Measurements from ENCODE around the gene ADAMTS18.

ADAMTS18 gene

DNA sequence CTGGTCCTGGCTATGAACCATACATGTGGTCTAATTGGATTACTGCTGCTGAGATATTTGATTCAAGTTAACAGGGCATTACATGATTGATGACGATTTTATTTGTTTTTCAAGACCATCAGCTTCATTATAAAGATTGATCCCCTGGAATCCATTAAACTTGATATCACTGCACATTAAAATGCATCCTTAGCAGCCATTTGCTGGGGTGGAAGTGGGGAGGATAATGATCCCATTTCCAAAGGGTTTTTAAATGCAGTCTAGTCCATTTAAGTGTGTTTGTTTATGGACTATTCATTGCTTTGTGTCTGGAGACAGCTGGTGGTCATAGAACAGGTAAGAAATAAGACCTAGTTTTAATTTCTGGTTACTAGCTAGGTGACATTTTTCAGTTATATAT, 40.9 kb downstream of the ADAMTS18 start:
- no peak for DNase-seq (ENCODE audit: low read depth)

DNA sequence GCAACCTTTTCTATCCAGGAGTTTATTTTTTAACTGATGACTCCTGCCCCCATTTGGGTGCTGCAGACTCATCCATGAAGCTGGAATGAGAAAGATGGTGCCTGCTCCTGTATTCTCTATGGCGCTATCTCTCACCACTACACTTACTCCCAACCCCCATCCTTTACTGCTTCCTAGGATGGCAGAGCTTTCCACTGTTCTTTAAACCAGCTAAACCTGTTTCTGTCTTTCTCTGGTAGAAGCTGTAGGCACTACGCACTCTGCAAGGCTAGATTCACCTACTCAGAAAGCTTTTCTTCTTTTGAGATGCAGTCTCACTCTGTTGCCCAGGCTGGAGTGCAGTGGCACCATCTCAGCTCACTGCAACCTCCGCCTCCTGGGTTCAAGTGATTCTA, 47.0 kb downstream of the ADAMTS18 start:
- DNase-seq (ENCODE audit: low read depth) = no peak

DNA sequence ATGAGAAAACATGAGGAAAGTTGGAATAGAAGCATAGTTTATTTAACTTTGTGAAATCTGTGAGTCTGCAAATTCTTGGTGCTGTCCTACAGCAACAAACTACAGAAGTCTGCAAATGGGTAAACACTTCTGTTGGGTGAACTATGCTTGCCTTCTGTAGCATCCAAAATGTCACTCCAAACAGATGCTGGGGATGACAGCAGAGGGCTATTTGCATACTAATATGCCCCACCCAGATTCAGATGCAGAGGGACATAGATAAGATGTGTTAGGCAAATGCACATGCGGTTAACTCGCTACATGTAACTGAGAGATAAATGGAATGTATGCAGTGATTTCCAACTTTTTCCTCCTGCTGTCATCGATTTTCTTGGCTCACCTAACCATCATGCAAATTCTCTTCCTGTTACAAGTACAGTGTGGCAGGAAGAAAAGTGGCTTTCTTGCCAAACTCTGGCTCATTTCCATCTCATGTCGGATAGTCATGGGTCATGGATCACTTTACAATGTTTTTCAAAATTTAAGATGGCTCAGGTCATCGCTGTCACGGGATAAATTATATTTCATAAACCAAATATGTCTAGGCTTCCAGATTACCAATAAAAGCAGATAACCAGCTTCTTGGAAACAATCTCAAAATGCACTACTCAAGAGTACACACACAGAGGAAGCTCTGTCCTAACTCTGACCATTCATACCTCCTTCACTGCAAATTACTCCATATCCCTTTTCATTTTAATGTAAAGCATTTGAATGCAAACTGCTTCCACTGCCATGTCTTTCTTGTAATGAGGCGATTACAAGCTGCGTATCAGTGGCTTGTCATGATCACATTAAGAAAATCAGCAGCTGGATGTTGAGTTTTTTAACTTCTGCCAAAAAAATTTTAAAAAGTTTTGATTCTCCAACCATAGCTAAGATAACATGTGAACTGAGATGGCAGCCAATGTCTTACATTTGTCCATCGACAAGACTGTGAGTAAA, 47.7 kb downstream of the ADAMTS18 start:
- DNase-seq (ENCODE audit: low read depth) = no peak

GRCh38 chr16:77385481-77385880, 49.4 kb downstream of the ADAMTS18 start:
- no peak for DNase-seq (ENCODE audit: low read depth)

DNA sequence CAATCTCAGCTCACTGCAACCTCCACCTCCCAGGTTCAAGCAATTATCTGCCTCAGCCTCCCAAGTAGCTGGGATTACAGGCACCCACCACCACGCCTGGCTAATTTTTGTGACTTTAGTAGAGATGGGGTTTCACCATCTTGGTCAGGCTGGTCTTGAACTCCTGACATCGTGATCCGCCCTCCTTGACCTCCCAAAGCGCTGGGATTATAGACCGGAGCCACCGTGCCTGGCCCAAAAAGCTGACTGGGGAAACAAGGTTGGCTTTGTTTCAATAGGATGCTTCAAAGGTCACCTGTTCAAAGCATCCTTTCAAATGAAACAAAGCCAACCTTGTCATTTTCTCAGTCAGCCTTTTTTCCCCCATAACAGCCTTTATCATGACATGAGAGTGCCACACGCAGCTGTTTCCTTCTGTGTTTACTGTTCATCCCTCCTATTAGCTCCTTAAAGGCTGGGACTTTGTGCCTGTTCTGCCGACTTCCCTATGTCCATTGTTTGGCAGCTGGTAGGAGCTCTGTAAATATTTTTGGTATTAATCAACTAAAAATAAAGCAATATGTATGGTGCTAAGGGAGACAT, 51.1 kb downstream of the ADAMTS18 start:
- DNase-seq (ENCODE audit: low read depth) = no peak

DNA sequence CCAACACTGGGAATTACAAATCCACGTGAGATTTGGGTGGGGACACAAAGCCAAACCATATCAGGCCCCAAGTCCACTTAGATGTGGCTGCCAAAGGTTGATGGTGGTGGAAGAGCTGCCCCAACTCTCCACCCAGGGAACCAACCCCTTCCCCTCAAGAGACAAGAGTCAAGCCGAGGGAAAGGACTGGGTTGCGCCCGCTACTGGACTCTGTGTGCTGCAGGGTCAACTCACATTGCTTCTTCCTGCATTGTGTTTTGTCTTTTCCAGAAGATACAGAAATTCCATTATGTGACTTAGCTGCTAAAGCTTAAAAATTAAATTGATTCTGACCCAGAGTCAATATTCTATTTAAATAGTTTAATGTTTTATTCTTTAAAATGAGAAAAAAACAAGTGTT, 58.5 kb downstream of the ADAMTS18 start:
- DNase-seq (ENCODE audit: low read depth) = no peak

DNA sequence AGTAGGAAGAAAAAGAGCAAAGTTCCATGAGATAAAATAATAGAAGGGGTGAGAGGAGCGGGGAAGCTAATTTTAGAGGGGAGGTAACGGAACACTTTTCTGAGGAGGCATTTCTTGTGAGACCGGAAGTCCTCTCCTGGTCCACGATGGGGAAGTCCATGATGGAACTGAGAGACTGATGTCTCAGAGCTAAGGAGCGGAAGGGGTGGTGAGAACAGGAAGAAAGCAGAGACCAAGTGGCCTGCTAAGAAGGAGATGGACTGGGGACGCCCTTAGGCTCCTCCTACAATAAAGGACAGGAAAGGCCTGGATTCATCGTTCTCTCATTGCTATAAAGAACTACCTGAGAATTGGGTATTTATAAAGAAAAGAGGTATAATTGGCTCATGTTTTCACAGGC, 59.4 kb downstream of the ADAMTS18 start:
- no peak for DNase-seq (ENCODE audit: low read depth)

DNA sequence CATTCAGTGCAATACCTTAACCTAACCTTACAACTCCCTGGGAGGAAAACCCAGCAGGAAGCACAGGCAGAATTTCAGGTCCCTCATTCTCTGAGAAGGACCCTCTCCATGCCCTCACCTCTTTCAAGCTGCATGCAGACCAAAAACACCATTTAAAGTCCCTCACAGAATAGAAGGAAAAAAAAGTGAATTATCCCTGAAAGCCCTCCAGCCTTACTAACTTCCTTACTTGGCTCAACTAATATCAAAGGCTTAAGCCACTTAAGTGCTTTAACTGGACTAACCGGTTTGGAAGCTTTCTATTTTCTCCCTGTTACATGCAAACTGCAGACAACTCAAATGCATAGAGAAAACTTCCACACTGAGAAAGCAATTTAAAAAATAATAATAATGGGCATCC, 60.5 kb downstream of the ADAMTS18 start:
- no peak for DNase-seq (ENCODE audit: low read depth)

- DNase-seq (ENCODE audit: low read depth) = no peak
Measured at GRCh38 chr16:77373726-77374125, 61.1 kb downstream of the ADAMTS18 start.

GRCh38 chr16:77364770-77365169, 70.1 kb downstream of the ADAMTS18 start:
- no peak for DNase-seq (ENCODE audit: low read depth)

DNA sequence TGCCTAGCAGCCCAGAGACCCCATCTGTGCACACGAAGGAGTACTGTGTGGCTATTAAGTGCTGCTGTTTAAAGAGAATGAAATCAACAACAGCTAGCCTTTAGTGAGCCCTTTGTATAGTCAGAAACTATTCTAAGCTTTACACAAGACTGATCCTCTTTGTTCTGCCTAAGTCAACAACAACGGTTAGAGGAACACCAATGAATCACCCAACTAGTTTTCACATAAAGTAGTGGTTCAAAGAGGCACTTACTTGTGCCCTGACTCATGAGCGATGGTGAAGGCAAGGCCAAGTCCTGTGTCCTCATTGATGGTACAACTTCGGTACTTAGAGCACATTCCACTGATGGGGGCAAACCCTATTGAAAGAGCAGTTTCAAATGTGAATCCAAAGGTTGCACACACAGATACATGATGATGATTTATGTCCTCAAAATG, 75.8 kb downstream of the ADAMTS18 start:
- no peak for DNase-seq (ENCODE audit: low read depth)

GRCh38 chr16:77353587-77354263, 81.1 kb downstream of the ADAMTS18 start:
- no peak for DNase-seq (ENCODE audit: low read depth)

- no peak for DNase-seq (ENCODE audit: low read depth)
Measured at GRCh38 chr16:77344341-77344740, 90.5 kb downstream of the ADAMTS18 start.

GRCh38 chr16:77336637-77337036, 98.2 kb downstream of the ADAMTS18 start:
- no peak for DNase-seq (ENCODE audit: low read depth)

DNA sequence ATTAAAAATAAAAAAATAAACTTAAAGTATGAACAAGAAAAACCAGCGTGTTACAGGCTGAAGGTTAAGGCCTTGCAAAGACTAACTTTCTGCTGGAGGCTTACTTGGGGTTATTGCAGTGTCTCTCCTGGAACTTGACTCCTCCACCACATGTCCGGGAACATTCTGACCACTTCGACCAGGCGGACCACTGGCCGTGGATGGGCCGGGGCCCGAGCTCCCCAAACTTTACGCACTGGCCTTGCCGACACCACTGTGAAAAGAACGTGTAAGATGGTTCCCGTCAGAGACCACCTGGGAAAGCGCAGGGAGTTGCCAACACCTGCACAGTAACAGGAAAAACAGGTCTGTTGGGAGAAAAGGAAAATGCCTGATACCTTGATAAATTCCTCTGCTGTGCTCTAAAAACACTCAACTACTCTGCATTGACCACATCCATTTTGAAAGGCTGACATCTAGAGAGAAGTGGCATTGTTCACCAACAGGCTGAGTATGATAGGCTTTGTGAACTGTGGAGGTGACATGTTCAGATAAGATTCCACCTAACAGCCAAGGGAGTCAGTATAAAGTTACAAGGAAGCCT, 99.1 kb downstream of the ADAMTS18 start:
- no peak for DNase-seq (ENCODE audit: low read depth)

DNA sequence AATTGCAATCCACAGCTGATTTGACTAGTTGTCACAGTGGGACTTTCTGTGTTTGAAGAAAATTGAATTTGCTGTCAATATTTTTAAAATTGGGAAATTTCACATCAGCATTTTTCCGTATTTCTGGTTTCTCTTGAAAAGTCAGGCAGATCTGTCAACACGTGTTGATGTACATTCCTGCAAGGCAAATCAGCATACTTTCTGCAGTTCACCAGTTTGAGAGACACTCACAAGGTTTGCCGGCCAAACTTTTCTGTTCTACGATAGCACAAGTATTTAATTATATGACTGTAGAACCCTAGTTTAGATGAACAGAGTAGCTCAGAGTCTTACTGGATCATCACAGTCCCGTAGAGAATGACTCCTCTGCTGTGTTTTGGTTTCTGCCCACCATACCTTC, 102.0 kb downstream of the ADAMTS18 start:
- no peak for DNase-seq (ENCODE audit: low read depth)

DNA sequence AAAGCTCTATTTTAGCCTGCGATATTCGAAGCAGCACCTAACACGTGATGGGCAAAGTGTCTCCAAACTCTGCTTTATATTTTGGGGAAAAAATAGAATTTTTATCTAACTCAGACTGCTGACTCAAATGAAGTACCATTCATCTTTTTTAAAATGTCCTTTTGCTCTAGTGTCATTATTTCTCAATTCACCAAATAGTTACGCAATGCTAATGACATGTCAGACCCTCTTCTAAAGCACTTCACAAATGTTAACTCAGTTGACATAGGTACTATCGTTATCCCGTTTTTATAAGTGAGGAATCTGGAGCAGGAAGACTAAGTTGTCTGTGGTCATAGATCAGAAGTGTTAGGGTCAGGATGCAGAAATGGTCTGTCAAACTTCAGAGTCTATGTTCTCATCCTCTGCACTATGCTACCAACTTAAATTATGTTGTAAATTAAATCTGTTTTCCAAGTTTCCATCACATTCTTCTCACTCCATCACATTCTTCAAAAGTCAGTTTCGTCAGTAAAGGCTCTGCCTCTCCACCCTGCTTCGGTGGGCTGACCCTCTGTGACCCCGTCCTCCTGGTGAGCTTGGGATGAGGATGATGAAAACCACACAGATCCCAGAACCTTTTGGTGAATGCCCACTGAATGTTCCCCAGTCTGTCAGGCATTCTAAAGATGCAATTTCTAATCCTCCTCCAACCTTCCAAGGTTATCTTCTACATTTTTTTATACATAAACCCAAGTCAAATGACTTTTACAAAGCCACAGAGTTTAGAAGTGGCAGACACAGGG, 102.8 kb downstream of the ADAMTS18 start:
- no peak for DNase-seq (ENCODE audit: low read depth)

GRCh38 chr16:77331043-77331442, 103.8 kb downstream of the ADAMTS18 start:
- DNase-seq (ENCODE audit: low read depth) = no peak

DNA sequence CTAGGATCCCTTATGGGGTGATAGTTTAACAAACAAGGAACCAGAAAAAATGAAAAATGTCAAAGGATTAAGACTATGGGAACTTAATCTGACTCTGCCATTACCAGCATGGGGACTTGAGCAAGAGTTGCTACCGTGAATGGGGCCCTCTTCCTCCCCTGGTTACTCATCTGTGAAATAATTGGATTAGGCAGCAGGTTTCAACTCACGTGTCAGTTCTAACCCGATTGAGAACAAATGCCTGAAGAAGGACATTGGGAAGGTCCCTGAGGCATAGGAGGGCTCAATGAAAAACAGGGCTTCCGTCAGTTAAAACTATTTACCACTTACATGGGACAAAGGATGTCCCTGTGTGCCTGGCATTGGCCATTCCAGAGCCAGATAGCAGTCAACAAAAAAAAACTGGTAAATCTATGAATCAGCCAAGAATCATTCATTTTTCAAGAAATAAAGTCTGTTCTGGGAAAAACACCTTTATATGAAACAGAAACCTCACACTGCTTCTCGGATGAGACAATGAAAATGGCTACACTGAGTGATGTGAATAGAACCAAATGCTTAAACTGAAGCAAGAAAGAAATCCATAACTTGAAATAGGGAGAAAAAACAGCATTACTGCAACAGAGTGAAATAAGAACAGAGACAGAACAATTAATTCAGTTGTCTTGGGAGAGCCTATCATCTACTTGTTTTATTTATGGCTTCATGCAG, 104.3 kb downstream of the ADAMTS18 start:
- DNase-seq (ENCODE audit: low read depth) = no peak

DNA sequence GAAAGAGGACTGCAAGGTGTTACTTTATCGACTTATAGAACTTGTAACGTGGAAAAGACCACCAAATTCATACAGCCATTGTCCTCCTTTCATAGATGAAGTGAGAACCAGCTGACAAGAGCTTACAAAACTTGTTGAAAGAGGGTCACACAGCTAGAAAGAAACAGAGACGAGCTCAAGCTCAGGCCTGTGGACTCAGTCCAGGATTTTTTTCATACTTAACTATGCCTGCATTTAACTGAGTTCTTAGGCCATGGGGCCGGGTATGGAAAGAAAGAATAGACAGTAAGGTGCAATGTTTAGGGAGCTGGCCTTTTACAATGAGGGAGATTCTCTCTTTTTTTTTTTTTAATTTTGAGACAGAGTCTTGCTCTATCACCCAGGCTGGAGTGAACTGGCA, 106.1 kb downstream of the ADAMTS18 start:
- no peak for DNase-seq (ENCODE audit: low read depth)

DNA sequence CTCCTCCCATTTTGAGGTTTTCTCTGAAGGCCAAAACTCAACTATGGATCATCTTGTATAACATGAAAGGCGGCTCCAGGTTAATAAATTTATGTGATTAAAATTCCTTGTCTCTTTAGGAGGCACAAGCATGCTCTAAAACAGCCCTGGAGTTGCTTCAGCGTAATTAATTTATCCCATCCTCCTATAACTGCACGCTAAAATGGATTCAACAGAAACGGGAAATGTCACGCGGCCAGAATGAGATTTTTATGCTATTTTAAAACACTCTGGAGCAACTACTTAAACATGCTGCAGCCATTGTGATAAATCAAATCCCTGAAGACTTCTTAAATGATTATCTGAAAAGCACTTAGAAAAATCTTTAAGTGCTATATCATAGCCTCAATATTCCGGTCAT, 106.6 kb downstream of the ADAMTS18 start:
- DNase-seq (ENCODE audit: low read depth) = no peak
